DND-41 (cell line): ENCODE measurements around the gene ADARB2.

ENCODE experiments used
- EZH2 ChIP-seq: IDR thresholded peaks from 3 replicates; pipeline ENCODE4 v1.6.1; 2012; ENCODE audit warnings: borderline replicate concordance, low read depth, mild to moderate bottlenecking, moderate library complexity, low read length, inconsistent platforms; ENCODE audit not compliant: severe bottlenecking
- TF ChIP-seq, protein P1 (sequence below): IDR thresholded peaks from 2 replicates; pipeline ENCODE4 v1.5.1; 2012; ENCODE audit warnings: borderline replicate concordance, low read length, moderate library complexity, mild to moderate bottlenecking; ENCODE audit not compliant: poor library complexity, severe bottlenecking; ENCODE audit errors: extremely low read depth

DNA sequence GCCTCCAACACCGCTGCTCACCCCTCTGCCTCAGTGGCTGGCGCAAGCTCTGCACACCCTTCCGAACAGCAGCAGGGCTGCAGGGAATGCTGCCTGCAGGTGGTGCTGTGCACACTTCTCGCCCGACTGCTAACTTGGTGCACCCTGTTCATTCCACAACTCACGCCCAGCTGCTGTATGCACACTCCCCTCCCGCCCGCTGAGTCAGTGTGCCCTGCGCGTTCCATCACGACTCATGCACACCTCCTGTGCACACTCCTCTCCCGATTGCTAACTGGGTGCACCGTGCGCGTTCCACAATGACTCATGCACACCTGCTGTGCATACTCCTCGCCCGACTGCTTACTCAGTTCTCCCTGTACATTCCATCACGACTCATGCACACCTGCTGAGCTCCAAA lies 21.5 kb downstream of the ADARB2 start:
- TF ChIP-seq, protein P1, sequence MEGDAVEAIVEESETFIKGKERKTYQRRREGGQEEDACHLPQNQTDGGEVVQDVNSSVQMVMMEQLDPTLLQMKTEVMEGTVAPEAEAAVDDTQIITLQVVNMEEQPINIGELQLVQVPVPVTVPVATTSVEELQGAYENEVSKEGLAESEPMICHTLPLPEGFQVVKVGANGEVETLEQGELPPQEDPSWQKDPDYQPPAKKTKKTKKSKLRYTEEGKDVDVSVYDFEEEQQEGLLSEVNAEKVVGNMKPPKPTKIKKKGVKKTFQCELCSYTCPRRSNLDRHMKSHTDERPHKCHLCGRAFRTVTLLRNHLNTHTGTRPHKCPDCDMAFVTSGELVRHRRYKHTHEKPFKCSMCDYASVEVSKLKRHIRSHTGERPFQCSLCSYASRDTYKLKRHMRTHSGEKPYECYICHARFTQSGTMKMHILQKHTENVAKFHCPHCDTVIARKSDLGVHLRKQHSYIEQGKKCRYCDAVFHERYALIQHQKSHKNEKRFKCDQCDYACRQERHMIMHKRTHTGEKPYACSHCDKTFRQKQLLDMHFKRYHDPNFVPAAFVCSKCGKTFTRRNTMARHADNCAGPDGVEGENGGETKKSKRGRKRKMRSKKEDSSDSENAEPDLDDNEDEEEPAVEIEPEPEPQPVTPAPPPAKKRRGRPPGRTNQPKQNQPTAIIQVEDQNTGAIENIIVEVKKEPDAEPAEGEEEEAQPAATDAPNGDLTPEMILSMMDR: peak; percentile 72
- no peak for TF ChIP-seq EZH2
